Mucosa of stomach (tissue), 1 donor: ENCODE results near the gene LMTK3.

ENCODE experiments used
- H3K27me3 ChIP-seq: one replicate; pipeline ENCODE4 v1.7.0; 2013; ENCODE audit warnings: mild to moderate bottlenecking, low read length; ENCODE audit not compliant: control insufficient read depth, insufficient read depth
- H3K36me3 ChIP-seq: one replicate; pipeline ENCODE4 v1.7.0; 2013; ENCODE audit warnings: low read length; ENCODE audit not compliant: control insufficient read depth, insufficient read depth
- H3K4me1 ChIP-seq: one replicate; pipeline ENCODE4 v1.7.0; 2013; ENCODE audit warnings: mild to moderate bottlenecking, low read length; ENCODE audit not compliant: control insufficient read depth, insufficient read depth
- H3K4me3 ChIP-seq: one replicate; pipeline ENCODE4 v1.7.0; 2013; ENCODE audit warnings: low read length
- H3K9ac ChIP-seq: one replicate; pipeline ENCODE4 v1.7.0; 2013; ENCODE audit warnings: mild to moderate bottlenecking, low read length, moderate library complexity
- H3K9me3 ChIP-seq: one replicate; pipeline ENCODE4 v1.7.0; 2013; ENCODE audit warnings: mild to moderate bottlenecking, low read length, moderate library complexity; ENCODE audit not compliant: control insufficient read depth
- donor health status: Pancreatic carcinoma.

The LMTK3 gene

DNA sequence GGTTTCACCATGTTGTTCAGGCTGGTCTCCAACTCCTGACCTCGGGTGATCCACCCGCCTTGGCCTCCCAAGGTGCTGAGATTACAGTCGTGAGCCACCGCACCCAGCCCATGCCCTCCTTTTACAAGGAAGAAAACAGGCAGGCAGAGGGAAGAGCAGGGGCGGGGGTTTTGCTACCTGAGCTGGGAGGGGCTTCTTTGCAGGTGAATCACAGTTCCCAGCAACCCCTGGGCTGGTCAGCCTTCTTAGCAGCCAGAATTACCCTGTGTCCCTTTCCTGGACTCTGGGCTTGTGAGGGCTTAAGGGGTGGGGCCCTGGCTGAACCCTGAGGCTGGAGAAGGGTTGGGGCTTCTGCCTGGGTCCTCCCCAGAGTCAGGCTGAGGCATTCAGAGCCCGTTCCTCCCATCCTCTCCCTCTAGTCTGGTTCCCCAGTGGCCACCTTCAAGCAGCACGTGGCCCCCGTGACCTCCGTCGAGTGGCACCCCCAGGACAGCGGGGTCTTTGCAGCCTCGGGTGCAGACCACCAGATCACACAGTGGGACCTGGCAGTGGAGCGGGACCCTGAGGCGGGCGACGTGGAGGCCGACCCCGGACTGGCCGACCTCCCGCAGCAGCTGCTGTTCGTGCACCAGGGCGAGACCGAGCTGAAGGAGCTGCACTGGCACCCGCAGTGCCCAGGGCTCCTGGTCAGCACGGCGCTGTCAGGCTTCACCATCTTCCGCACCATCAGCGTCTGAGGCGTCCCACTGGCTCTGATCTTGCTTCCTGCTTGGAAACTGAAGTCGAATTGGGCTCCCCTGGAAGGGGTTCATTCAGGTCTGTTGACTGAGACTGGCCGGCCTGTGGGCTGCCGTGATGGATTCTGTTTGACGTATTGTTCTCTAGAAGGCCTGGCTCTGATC, 59.1 kb downstream of the LMTK3 start:
- Histone ChIP-seq H3K9ac (no peak overlapping the region), H3K27me3 (no peaks in the 10 kb centered on the region), H3K36me3 (peaks cover 9% of the 10 kb centered on the region), H3K4me3 (no peak overlapping the region), H3K9me3 (no peaks in the 10 kb centered on the region), H3K4me1 (peaks cover 14% of the 10 kb centered on the region)

- H3K4me1 ChIP-seq: peaks cover 16% of the 10 kb centered on the region
- peaks cover 9% of the 10 kb centered on the region for H3K36me3 ChIP-seq
- no peaks in the 10 kb centered on the region for H3K27me3 ChIP-seq
- H3K4me3 ChIP-seq: no peak overlapping the region
- H3K9me3 ChIP-seq: no peaks in the 10 kb centered on the region
- no peak overlapping the region for H3K9ac ChIP-seq
Observed at GRCh38 chr19:48451624-48452023, 60.0 kb downstream of the LMTK3 start.

GRCh38 chr19:48450863-48451262, 60.8 kb downstream of the LMTK3 start:
- Histone ChIP-seq H3K9me3 (no peaks in the 10 kb centered on the region), H3K9ac (no peak overlapping the region), H3K27me3 (no peaks in the 10 kb centered on the region), H3K4me3 (no peak overlapping the region), H3K4me1 (peaks cover 20% of the 10 kb centered on the region), H3K36me3 (peaks cover 9% of the 10 kb centered on the region)

DNA sequence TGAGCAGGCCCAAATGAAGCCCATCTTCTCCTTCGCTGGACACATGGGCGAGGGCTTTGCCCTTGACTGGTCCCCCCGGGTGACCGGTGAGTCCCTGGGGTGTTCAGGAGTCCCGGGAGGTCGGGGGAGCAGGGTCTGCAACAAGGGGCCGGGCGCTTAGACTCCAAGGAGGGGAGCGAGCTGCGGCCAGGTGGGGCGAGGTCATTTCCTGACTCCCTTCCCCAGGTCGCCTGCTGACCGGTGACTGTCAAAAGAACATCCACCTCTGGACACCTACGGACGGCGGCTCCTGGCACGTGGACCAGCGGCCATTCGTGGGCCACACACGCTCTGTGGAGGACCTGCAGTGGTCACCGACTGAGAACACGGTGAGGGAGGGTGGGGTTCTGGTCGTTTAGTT, 61.2 kb downstream of the LMTK3 start:
- peaks cover 9% of the 10 kb centered on the region for H3K36me3 ChIP-seq
- H3K27me3 ChIP-seq: no peaks in the 10 kb centered on the region

DNA sequence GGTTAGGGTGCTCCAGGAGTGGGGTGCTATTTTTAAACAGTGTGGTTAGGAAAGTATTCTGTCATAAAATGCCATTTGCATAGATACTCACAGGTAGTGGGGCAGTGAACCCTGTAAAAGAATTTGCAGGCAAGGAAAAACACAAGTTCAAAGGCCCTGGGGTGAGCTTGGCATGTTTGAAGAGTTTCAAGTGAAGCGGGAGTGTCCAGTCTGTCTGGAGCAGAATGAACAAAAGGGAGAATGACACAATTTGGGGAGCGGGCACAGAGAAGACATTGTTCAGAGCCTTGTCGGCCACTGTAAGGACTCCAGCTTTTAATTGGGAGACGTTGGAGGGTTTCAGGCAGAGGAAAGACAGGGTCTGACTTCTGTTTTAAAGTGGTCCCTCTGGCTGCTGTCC, 63.1 kb downstream of the LMTK3 start:
- Histone ChIP-seq H3K9ac (no peak overlapping the region), H3K27me3 (peaks cover 12% of the 10 kb centered on the region), H3K36me3 (peaks cover 9% of the 10 kb centered on the region), H3K4me1 (peaks cover 36% of the 10 kb centered on the region), H3K9me3 (no peaks in the 10 kb centered on the region), H3K4me3 (no peak overlapping the region)

More for the DNA sequence above, 61.2 kb downstream of the LMTK3 start:
- H3K9ac ChIP-seq: no peak overlapping the region
- H3K4me3 ChIP-seq: no peak overlapping the region
- no peaks in the 10 kb centered on the region for H3K9me3 ChIP-seq
- H3K4me1 ChIP-seq: peaks cover 20% of the 10 kb centered on the region

- Histone ChIP-seq H3K9me3 (no peaks in the 10 kb centered on the region), H3K36me3 (peaks cover 9% of the 10 kb centered on the region), H3K4me1 (peaks cover 22% of the 10 kb centered on the region), H3K9ac (peak overlapping the region; percentile 83), H3K27me3 (peaks cover 21% of the 10 kb centered on the region), H3K4me3 (peak overlapping the region; percentile 96)
Observed at GRCh38 chr19:48446579-48446978, 65.1 kb downstream of the LMTK3 start.

DNA sequence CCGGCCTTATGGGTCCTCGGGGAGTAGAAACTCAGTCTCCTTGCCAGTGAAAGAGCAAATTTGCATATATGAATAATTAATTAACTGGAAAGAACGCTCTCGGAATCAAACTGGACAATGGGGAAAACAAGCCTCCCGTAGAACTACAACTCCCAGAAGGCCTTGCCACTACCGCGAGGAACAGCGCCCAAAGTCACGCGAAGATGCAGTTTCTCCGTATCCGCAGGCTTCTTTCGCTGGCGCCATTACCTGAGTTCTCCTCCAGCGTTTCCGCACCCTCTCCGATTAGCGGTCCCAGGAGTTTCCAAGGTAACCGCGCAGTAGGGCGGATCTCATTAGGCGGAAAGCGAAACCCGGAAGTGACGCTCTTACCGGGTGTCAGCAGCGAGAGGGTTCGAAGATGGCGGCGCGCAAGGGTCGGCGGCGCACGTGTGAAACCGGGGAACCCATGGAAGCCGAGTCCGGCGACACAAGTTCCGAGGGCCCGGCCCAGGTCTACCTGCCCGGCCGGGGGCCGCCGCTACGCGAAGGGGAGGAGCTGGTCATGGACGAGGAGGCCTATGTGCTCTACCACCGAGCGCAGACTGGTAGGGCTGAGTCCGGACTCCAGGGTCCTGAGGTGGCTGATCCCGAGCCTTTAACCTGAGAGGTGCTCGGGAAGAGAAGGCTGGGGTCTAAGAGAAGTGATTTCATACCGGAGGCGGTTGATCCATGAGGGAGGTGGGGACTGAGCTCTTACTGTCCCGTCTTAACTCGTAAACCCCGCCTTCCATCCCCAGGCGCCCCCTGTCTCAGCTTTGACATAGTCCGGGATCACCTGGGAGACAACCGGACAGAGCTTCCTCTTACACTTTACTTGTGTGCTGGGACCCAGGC, 65.8 kb downstream of the LMTK3 start, which contains the start of gene GRWD1:
Gene GRWD1, plus strand, starts transcription at position 378 of the 876 bp plus-strand sequence. Its CDS starts 23 bp downstream, at position 401.
- Histone ChIP-seq H3K36me3 (peaks cover 8% of the 10 kb centered on the region), H3K4me3 (peak within 1 kb of the TSS; percentile 96), H3K9me3 (no peaks in the 10 kb centered on the region), H3K27me3 (peaks cover 28% of the 10 kb centered on the region), H3K9ac (peak within 1 kb of the TSS; percentile 83), H3K4me1 (peaks cover 22% of the 10 kb centered on the region)

GRCh38 chr19:48445256-48445605, 66.4 kb downstream of the LMTK3 start:
- H3K4me3 ChIP-seq: peak overlapping the region; percentile 96
- peak overlapping the region; percentile 83 for H3K9ac ChIP-seq

DNA sequence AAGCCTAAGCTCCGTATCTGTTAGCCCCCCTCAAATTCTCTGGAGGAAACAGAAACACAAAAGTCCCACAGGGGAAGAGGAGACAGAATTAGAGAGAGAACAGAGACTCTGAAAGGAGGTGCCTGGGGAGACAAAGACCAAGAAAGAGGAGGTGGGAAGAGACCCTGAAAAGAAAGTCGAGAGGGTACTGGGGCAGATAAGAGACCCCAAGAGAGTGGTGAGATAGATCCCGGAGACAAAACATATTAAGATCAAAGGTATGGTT, 66.8 kb downstream of the LMTK3 start:
- no peak overlapping the region for H3K9ac ChIP-seq
- peaks cover 22% of the 10 kb centered on the region for H3K4me1 ChIP-seq
- H3K4me3 ChIP-seq: no peak overlapping the region
- no peaks in the 10 kb centered on the region for H3K36me3 ChIP-seq
- H3K27me3 ChIP-seq: peaks cover 29% of the 10 kb centered on the region
- H3K9me3 ChIP-seq: no peaks in the 10 kb centered on the region

More at GRCh38 chr19:48445256-48445605, 66.4 kb downstream of the LMTK3 start:
- Histone ChIP-seq H3K36me3 (peaks cover 2% of the 10 kb centered on the region), H3K4me1 (peaks cover 22% of the 10 kb centered on the region), H3K9me3 (no peaks in the 10 kb centered on the region), H3K27me3 (peaks cover 29% of the 10 kb centered on the region)

DNA sequence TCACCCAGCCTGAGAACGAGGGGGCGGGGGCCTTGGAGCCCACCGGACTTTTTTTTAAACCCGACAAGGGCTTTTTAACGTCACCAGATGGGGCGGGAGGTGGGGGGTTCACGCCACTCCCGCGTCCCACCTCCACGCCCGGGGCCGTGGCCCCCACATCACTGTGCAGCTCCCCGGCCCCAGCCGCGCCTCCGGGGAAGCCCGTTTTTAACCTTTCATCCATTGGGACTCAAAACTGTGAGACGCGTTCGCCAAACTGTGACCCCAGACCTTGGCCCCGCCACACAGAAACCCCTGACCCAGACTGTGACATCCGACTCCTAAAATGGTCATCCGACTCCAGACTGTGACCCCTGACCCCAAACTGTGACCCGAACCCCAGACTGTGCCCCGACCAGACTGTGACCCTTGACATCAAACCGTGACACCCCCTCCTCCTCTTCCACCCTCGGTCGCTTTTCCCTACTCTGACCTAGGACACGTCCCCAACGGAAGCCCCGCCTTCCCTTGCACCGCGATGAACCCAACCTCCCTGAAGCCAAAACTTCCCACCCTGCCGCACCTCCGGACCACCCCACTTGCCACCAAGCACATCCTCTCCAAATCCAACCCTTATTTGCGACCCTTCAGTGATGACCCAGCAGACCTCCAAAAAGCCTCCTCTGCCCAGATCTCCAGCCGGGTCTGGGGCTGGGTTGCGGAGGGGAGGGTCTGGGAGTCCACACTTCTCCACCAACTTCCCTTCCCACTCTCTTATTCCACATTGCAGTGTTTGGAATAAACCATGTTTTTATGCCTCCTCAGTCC, 67.3 kb downstream of the LMTK3 start:
- Histone ChIP-seq H3K9me3 (no peaks in the 10 kb centered on the region), H3K4me3 (no peak overlapping the region), H3K9ac (no peak overlapping the region), H3K4me1 (peaks cover 22% of the 10 kb centered on the region), H3K27me3 (peaks cover 29% of the 10 kb centered on the region), H3K36me3 (no peaks in the 10 kb centered on the region)

DNA sequence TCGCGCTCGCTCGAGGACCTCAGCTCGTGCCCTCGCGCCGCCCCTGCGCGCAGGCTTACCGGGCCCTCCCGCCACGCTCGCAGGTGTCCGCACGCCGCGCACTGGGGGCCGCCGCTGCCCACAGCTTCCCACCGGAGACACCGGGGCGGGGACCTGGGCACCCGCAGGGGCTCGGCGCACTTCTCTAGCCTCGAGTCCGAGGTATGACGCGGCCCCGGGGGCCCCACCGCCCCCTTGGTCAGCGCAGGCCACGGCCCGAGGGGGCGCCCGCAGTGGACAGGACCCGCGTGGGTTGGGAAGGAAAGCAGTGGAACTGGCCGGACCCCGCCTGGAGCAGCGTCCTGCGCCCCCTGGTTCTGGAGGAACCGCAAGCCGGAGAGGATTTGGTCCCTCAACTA, 67.9 kb downstream of the LMTK3 start:
- H3K9me3 ChIP-seq: no peaks in the 10 kb centered on the region

More for the DNA sequence above, 67.9 kb downstream of the LMTK3 start:
- peaks cover 29% of the 10 kb centered on the region for H3K27me3 ChIP-seq
- H3K4me1 ChIP-seq: peaks cover 22% of the 10 kb centered on the region
- no peak overlapping the region for H3K4me3 ChIP-seq
- H3K36me3 ChIP-seq: no peaks in the 10 kb centered on the region
- H3K9ac ChIP-seq: no peak overlapping the region
